HG02623 (cell line): ENCODE measurements around the gene MGRN1.

Experiments used
- ATAC-seq: cut with Tn5 transposase; IDR thresholded peaks from one replicate; pipeline ENCODE4 v1.9.1; 2021; ENCODE audit warnings: moderate library complexity; ENCODE audit not compliant: unreplicated experiment

Gene MGRN1

DNA sequence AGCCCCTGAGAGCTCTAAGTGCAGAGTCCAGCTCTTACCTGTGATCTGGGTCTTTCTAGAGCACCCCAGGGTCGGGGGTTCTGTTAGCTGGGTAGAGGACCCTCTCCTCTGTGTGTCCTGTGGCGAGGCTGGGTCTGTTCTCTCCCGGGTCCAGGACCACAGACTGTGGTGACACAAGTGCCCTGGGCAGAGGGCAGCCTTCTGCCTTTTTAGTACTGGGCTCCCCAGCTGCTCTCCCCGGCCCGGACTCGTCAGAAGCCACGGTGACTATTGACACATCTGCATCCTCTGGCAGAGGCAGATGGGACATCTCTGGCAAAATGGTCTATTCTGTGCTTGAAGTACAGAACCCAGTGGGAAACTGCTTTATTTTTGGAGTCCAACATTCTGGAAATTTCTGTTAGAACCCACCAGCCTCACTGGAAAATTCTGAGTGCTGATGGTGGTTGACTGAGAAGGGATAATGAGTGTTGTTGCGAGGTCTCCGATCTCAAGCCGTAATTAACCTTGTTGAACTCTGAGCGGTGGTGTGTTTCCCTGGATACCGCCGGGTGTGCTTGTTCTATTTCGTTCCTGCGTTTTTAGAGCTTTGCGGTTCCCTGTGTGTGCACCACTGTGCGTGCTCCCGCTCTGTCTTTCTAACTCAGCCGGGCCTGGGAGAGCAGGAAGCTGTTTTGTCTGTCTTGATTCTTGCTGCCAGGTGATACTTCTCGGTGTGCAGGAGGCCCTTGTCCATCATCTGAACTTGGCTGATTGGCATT lies 42.8 kb downstream of the MGRN1 start:
- no peak for ATAC-seq

DNA sequence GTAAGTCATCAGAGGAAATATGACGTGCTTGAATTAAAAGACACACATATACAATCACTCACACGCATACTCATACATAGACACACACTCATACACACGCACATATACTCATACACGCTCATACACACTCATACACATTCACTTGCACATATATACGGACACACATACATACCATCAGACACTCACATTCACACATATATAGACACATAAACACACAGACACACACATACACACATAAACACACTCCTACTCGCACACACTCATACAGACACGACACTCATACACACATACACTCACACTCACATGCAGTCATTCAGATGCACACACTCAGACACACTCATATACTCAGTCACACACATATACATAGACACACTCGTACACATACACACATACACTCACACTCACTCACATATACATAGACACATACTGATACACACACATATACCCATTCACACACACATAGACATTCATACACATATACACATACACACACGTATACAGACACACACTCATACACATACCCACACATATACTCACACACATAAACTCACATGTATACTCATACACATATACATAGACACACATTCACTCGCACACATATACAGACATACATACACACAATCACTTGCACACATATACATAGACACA lies 43.8 kb downstream of the MGRN1 start:
- no peak for ATAC-seq

DNA sequence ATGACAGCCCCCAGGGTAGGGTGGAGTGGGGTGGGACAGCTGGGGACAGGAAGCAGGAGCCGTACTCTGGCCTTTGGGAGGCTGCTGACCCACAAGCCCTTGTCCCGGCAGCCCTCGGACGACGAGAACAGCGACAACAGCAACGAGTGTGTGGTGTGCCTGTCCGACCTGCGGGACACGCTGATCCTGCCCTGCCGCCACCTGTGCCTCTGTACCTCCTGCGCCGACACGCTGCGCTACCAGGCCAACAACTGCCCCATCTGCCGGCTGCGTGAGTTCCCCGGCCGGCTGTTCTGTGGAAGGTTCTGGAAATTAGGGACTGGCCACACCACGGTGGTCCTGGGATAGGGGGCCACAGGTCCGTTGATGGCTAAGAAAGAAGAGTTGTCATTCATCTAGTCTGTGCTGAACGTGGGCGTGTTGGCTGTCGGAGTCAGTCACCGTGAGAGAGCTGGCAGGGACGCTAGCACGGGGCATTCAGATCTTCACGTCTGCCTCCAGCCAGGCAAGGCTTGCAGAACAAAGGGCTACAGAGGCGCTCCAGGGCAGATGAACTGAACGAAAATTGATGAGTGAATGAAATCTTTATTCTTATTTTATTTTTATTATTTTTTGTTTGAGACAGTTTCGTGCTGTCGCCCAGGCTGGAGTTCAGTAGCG lies 48.9 kb downstream of the MGRN1 start:
- ATAC-seq: no peak

DNA sequence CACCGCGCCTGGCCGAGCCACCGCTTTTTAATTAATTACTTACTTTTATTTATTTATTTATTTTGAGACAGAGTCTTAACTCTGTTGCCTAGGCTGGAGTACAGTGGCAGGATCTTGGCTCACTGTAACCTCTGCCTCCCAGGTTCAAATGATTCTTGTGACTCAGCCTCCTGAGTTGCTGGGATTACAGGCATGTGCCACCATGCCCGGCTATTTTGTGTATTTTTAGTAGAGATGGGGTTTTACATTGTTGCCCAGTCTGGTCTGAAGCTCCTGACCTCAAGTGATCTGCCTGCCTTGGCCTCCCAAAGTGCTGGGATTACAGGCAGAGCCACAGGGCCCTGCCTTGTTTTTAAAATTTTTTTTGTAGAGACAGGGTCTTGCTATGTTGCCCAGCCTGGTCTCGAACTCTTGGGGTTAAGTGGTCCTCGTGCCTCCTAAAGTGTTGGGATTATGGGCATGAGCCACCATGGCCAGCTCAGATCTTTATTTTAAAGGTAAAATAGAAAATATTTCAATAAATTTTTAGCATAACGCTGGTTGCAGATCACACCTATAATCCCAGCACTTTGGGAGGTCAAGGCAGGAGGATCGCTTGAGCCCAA lies 50.4 kb downstream of the MGRN1 start:
- ATAC-seq: no peak

DNA sequence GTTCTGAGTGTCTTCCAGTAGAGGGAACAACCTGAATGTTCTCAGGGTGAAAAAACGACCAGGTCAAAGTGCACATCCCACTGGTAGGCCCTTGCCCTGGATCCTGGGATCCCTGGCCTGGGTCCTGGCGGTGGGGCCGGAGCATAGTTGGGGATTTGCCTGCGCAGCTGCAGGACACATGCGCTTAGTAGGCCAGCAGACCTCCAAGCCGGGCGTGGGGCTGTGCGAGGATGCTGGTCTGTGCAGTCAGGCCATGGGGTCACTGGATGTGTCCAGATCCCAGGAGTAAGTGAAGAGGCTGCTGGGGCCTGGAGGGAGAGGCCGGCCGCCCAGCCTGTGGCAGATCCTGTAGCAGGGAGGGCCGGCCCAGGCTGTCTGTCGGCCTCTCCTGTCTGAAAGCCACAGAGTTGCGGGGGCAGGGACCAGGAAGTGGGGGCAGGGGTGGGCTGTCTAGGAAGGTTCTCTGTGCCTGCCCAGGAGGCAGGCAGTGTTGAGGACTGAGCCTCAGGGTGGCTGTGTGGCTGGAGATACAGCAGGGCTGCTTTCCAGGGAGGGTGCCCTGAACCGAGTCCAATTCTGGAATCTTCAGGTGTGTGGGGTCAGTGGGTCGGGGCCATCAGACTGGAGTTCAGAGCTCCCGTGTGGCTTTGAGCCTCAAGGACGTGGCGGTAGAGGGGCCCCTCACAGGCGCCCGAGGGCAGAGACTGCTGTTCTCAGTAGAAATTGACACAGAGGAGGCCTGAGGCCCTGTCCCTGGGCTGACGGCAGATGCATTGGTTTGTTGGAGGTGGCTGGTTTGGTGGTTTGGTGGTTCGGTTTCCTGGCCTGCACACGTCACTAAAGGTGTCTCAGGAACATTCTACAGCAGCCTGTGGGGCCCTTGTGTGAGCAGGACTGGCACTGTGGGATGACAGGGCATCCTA lies 51.5 kb downstream of the MGRN1 start:
- ATAC-seq: no peak

DNA sequence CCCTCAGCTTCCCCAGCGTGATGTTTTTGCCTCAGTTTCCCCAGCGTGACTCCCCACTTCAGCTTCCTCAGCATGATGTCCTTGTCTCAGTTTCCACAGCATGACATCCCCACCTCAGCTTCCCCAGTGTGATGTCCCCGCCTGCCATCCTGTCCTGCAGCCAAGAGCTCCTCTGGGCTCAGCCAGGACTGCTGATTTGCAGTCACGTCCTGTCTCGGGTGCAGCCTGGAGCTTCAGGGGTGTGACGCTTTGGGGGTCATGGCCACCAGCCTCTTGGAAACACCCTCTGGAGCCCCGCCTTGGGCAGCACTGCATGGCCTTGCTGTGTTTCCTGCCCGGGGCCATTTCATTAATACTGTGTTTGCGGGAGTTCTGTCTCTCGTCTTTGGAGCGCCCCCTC lies 52.2 kb downstream of the MGRN1 start:
- no peak for ATAC-seq

DNA sequence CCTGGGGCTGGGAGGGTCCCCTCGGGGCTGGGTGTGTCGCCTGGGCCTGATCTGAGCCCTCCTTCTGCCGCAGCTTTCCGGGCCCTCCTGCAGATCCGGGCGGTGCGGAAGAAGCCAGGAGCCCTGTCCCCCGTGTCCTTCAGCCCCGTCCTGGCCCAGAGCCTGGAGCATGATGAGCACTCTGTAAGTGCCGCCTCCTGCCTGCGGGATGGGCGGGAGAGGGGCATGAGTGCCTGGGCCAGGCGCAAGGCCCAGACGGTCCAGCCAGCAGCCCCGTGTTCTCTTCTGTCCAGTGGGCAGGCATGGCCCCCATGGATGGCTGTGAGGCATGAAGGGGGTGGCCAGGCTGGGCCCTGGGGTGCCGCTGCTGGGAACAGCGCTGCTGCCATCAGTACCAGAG lies 52.8 kb downstream of the MGRN1 start:
- ATAC-seq: no peak

DNA sequence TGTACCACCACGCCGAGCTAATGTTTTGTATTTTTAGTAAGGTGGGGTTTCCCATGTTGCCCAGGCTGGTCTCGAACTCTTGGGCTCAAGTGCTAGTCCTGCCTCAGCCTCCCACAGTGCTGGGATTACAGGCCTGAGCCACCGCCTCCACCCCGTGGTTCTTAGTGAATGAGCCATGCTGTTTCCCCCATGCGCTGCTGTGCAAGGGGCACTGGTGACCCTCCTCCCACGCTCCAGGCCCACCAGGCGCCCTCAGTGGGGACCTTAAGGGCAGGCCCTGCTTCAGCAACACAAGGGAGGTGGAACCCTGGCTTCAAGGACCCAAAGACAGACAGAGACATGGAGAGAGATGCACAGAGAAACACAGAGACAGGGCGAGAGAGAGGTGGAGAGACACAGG lies 53.4 kb downstream of the MGRN1 start:
- ATAC-seq: no peak

DNA sequence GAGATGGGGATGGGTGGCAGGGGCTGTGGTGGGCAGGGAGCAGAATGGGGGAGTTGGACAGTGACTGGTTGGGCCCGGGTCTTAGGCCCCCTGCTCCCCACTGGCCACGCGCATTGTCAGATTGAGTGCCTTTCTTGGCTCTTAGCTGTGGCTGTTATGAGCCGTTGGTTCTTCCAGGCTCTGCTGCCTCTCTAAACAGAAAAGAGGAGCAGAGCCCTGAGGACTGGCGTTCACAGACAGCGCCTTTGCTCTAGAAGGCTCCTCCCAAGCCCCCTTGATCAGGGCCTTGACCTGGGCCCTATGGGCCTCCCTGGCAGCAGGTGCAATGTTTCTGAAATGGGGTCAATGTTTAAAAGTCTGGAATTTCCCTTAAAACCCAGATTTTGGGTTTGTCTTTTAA lies 54.0 kb downstream of the MGRN1 start:
- no peak for ATAC-seq

DNA sequence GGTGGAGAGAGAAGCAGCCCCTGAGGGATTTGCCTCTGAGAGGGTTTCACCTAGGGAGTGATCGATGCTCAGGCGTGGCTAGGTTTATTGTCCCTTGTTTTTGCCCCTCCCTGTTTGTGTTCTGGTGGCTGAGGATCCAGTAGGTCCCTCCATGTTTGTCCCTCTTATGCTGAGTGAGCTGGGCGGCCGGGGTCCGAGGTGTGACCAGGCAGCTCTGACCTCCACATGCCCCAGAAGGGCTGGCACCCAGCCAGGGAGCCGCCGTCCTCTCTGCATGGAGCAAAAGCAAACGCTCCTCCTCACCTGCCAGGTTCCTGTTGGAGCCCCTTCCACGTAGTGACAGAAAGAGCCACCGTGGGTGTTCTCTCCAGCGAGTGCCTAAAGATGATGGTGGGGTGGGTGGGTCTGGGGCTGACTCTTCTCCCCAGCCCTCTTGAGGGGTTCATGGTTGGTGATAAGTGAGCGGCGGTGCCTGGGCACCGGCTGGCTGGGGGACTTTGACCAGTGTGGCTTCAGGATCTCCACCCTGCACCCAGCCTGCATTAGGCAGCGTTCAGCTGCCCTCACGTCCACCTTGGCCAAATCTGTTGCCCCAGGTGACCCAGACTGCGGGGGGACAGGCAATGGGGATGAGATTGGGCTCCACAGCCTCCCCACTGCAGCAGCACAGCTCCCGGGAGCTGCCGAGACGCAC lies 54.7 kb downstream of the MGRN1 start:
- no peak for ATAC-seq

DNA sequence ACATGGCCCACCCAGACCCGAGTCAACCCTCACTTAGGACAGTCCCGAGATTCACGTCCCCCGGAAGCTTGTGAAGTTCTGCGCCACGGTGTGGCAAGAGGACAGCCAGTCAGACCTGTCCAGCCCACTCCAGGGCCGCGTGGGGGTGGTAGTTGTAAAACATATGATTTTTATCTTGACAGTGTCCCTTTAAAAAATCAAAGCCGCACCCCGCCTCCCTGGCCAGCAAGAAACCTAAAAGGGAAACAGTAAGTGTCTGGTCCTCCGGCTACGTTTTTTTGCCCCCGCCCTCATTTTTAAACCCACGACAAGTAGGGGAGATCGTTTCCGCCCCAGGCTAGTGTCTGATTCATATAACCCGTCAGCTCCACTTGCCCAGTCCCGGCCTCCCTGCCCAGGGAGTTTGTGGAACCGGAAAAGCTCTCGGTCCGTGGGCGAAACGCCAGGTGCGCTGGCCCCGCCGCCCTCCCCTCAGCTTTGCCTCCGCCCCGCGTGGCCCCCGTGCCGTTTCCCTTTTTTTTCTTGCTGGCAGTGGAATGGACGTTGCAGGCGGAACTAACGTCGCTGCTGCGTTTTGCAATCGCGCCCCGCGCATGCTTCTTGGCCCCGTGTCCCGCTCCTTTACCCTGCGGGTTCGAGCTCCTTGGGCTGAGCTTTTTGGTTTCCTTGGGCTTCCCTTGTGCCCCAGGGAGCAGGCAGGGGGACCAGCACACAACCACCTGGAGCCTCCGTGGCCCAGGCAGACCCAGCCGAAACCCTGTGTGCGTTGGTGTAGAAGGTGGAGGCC lies 55.4 kb downstream of the MGRN1 start:
- ATAC-seq: no peak

DNA sequence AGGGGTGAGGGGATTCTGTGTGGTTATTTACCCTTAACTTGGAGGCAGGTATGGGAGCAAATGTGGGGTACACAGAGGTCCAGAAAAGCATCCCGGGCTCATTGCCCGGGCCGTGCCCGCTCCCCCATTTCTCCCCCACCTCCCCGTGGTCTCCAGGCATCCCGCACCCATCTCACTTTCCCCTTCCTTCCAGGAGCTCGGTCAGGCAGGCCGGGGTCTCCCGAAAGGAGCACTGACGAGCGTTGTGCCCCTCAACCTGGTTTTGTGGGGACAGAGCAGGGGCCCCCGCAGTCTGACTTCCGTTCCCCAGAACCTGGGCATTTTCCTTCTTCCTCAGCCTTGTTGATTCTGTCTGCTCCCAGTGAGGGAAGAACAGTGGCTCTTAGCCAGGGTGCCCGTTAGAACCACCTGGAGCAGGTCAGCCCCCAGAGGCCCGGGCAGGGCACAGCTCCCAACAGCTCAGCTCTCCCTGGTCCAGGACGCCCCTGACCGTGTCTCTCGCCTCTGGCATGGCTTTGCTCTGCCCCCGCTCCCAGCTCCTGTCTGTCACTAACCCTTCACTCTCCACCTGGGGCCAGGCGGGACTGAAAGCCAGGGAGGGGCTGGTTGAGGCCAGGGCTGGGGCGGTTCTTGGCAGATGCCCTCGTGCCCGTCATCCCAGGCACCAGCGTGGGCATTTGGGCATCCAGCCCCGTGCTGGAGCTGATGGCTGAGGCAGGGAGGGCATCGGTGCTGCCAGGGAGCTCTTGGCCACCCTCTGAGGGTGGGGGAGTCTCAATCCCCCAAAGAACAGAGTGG lies 56.2 kb downstream of the MGRN1 start:
- no peak for ATAC-seq

DNA sequence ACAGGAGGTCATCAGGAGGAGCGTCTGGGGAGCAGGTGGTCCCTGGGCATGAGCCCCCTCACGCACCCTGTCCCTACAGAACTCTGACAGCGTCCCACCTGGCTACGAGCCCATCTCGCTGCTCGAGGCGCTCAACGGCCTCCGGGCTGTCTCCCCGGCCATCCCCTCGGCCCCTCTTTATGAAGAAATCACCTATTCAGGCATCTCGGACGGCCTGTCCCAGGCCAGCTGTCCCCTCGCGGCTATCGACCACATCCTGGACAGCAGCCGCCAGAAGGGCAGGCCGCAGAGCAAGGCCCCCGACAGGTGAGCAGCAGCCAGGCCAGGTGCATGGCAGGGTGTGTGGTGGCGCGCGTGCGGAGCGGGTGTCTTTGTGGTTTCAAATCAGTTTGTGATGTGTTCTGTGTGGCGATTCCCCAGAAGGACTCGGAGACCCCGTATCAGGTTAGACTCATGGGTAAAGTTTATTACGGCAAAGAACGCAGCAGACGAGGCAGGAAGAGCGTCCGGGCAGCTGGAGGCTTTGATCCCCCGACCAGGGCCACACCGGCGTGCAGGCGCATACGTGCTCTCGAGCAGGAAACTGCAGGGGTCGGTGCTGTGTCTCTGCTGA lies 57.0 kb downstream of the MGRN1 start:
- ATAC-seq: no peak

DNA sequence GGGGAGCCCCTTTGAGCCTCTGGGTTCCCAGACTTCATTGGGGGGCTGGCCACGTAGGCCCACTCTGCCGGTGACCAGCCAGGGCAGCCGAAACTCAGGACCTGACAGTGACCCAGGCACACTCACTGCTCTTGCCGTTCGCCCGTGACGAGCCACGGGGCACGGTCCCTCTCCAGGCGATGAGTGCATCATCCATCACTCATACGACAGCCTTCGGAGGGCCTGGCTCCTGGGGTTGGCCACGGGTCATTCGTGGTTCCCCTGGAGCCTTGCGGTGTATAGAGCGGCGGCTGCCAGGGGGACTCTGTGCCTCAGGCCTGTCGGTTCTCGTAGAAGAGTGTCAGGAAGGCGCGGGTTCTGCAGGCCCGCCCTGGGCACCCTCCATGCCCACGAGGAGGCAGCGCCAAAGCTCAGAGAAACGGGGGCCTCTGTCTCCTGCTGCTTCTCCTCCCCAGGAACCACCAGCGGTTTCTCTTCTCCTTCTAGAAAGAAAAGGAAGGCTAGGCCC lies 57.5 kb downstream of the MGRN1 start:
- ATAC-seq: no peak

DNA sequence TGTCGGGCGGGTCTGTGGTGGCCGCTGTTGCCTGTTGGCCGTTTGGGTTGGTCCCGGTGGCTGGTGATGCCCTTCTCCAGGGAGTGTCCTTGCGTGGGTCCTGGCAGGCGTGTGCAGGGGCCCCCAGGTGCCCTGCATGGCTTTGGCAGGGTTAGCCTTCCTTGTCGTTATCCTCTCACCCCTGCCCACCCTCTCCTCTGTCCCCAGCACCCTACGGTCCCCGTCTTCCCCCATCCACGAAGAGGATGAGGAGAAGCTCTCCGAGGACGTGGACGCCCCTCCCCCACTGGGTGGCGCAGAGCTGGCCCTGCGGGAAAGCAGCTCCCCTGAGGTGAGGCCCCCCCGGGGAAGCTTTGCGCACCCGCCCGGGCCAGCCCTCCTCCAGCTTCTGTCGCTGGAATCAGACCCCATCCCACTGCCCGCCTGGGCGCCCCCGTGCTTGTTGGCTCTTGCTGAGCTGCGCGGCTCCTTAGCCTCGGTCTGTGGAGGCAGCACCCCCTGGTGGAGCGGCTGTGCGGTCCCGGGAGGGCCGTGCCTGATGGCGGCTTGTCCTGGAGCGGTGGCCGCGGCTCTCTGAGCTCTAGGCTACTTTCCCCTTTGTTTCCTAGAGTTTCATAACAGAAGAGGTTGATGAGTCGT lies 58.1 kb downstream of the MGRN1 start:
- no peak for ATAC-seq

DNA sequence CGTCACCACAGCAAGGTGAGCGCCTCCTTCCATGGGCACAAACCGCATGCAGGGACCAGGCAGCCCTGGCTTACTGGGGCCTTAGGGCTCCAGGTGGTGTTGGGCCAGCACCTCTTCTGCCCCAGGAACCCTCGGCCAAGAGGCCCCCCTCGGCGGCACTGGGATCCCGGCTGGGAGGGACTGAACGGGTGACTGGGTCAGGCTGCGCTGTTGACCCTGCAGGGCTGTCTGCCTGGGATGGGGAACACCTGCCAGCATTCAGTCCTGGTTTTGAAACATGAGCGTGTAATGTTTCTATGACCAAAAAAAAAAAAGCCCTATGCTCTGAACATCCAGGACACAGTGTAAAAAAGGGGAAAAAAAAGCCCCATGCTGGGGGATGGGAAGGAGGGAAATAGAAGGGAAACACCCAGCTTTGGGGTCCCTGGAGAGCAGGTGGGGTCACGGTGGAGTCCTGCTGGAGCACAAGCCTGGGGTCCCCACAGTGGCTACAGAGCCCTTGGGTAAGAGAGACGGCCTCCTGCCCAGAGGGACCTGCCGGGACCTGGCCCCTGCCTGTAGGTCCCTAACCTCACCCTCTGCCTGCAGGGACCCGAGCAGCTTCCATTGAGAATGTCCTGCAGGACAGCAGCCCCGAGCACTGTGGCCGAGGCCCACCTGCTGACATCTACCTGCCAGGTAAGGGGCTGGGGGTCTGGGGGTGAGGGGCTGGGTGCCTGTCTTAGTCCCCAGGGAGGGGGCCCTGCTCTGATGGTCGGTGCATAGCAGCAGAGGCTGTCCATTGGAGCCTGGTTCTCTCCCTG lies 58.8 kb downstream of the MGRN1 start:
- no peak for ATAC-seq
